Spleen (tissue), 11 donors: ENCODE results near the gene CRK. TPM values are rescaled to one million over a fixed set of nuclear protein-coding genes. Genes with fewer than 3 reads are reported as not detected.

ENCODE experiments used
- DNase-seq: peaks from one replicate; pipeline ENCODE4 v3.0.0-alpha.2; 2020
- H3K27ac ChIP-seq, 8 donors: fragments of 200-600 bp; sonication (generic) in 7 of 8; 1 replicate in 4 of 8; 2 replicates in 4 of 8; pipeline versions ENCODE4 v1.5.0 to v1.8.0; 2016 to 2021; ENCODE audit warnings: inconsistent platforms in 4 of 8, mild to moderate bottlenecking in 4 of 8, moderate library complexity in 1 of 8
- H3K27me3 ChIP-seq, 7 donors: fragments of 200-600 bp; sonication (generic) in 6 of 7; replicated peaks in 1 of 7; 1 replicate in 4 of 7; 2 replicates in 3 of 7; pipeline versions ENCODE4 v1.5.0 to v1.8.0; 2016 to 2021; ENCODE audit warnings: inconsistent platforms in 3 of 7, mild to moderate bottlenecking in 1 of 7
- H3K36me3 ChIP-seq, 6 donors: fragments of 200-600 bp; sonication (generic) in 5 of 6; 1 replicate in 4 of 6; 2 replicates in 2 of 6; pipeline versions ENCODE4 v1.5.0 to v1.8.0; 2016 to 2021; ENCODE audit warnings: inconsistent platforms in 2 of 6
- H3K4me1 ChIP-seq, 6 donors: fragments of 200-600 bp; sonication (generic) in 5 of 6; 1 replicate in 3 of 6; 2 replicates in 3 of 6; pipeline versions ENCODE4 v1.5.0 to v1.8.0; 2016 to 2021; ENCODE audit warnings: inconsistent platforms in 3 of 6
- H3K4me3 ChIP-seq, 8 donors: fragments of 200-600 bp; sonication (generic) in 7 of 8; 1 replicate in 4 of 8; 2 replicates in 4 of 8; pipeline versions ENCODE4 v1.5.0 to v1.8.0; 2016 to 2021; ENCODE audit warnings: inconsistent platforms in 4 of 8, mild to moderate bottlenecking in 4 of 8, moderate library complexity in 2 of 8
- H3K9me3 ChIP-seq, 8 donors: fragments of 200-600 bp; sonication (generic) in 7 of 8; 1 replicate in 4 of 8; 2 replicates in 4 of 8; pipeline versions ENCODE4 v1.5.0 to v1.8.0; 2016 to 2021; ENCODE audit warnings: inconsistent platforms in 4 of 8
- POLR2A ChIP-seq, 3 donors: fragments of 450-650 bp; IDR thresholded peaks; one replicate each; pipeline ENCODE4 v1.5.1; 2017; ENCODE audit warnings: antibody characterized with exemption in 3 of 3, mild to moderate bottlenecking in 1 of 3
- POLR2AphosphoS5 ChIP-seq, 3 donors: sonication (generic); formaldehyde crosslinking; IDR thresholded peaks; one replicate each; pipeline ENCODE4 v1.5.1; 2017; ENCODE audit warnings: antibody characterized with exemption in 3 of 3
- WGBS, 5 donors: extraction: QIAGEN DNeasy Blood & Tissue Kit in 3 of 5; methylation state at CpG; one replicate each; pipeline versions ENCODE4 v1.1.5 to v1.1.7; 2013 to 2018; 5-methylcytosine and 5-hydroxymethylcytosine counted together
- intact Hi-C: fragments of 100-400 bp; cut with DNase I; formaldehyde crosslinking; loops from one replicate; pipeline ENCODE4 v1.15.0; 2023; ENCODE audit warnings: low total_unique reads
- polyA plus RNA-seq, 3 donors: library from polyadenylated mRNA; stranded (reverse); fragments of 200-250 nt; gene quantifications; one replicate each; pipeline ENCODE4 v1.2.1, GENCODE V29; 2013
- total RNA-seq, 7 donors: library from RNA; depleted of rRNA in 3 of 7; stranded (reverse); fragments of >200 nt in 3 of 7; fragmentation: NEBNext Ultra II Directional in 4 of 7; extraction: Animal tissue kit (Norgen Biotek cat#: 25700) in 4 of 7; gene quantifications; one replicate each; pipeline versions ENCODE4 v1.1.0 to v1.2.1, GENCODE V29; 2016 to 2021
- TF ChIP-seq, protein P1 (sequence below), 11 experiments: fragments of 200-600 bp in 7 of 11; fragments of 450-650 bp in 4 of 11; sonication (generic) in 4 of 11; IDR thresholded peaks in 8 of 11; conservative IDR thresholded peaks in 3 of 11; 1 replicate in 7 of 11; 2 replicates in 4 of 11; pipeline versions ENCODE4 v1.4.0 to v1.8.0; 2016 to 2021; ENCODE audit warnings: antibody characterized with exemption in 11 of 11, inconsistent platforms in 4 of 11, mild to moderate bottlenecking in 1 of 11
- donor health status: healthy with polysubstance abuse.
- donor health status: DM: no; HTN: no; CAD: no; lungs with moderate emphysema.
- donor health status: DM: no; HTN: no; CAD: no.
- donor health status: Bipolar disorder and iron deficiency.
- donor health status: healthy.
- donor health status: DM: no; HTN: no; CAD: no.
- donor health status: DM: yes; HTN: yes; CAD: no.

The CRK gene
- total and polyA plus RNA-seq, 10 donors = 11.7 to 54.6 (median 43.4) TPM

- Histone ChIP-seq H3K4me1 (peaks cover 39 to 84% (median 67%) of the 10 kb centered on the region in 6 donors), H3K4me3 (peak overlapping the region; percentile 8 to 91 (median 64))
- WGBS, 5 donors = 4 to 8% (median 7%) methylated on average over 18 to 74 of the region's 74 CpGs
These were observed 31.0 kb upstream of the CRK start for GRCh38 chr17:1486802-1487695.

DNA sequence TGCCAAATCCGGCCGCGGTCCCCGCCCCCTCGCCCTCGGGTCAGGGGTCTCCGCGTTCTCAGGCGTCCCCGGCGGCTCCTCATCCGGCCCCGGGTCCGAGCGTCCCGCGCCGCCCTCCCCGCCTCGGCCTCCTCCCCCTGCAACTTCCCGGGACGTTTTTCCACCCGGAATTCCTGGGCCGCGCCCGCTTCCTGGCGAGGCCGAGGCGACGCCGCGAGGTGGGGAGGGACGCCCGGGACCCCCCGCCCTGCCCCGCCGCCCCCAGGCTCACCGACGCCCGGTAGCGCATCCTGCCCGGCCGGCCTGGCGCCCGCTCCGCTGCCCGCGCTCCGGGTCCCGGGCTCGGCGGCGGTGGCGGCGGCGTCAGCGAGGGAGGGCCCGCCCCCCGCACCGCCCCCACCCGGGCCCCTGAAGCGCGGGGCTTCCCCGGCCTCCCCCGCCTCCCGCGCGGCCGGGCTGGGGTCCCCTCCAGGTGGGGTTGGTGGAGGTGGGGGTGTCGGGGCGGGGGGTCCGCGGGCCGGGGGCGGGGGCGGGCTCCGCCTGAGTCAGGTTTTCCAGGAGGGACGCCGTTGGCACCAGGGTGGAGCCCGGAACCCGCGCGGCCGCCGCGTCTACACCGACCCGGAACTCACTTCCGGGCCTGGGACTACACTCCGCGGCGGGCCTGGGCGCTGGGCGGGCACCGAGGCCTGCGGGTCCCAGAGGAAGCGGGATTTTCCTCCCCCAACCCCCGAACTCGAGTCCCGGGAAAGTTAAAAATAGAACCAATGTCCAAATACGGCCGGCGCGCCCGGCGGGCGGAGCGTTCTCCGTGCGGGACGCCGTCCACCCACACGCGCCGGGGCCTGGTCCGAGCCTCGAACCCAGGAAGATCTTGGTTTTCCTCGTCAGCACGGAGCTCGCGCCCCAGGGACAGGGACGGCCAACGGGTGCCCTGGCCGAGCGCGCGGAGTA, 29.7 kb upstream of the CRK start:
- Histone ChIP-seq H3K36me3 (peaks cover 0 to 37% (median 18%) of the 10 kb centered on the region in 6 donors), H3K9me3 (no peaks in the 10 kb centered on the region), H3K27me3 (peaks cover 0 to 39% (median 0%) of the 10 kb centered on the region in 7 donors), H3K4me3 (peak overlapping the region; percentile 53 to 91 (median 64)), H3K27ac (peak overlapping the region; percentile 67 to 95 (median 92)), H3K4me1 (peaks cover 35 to 76% (median 60%) of the 10 kb centered on the region in 6 donors)
- peak in 2 of 3 donors; percentile 56 to 70 for TF ChIP-seq POLR2AphosphoS5 (IDR thresholded peaks at IDR 0.05)
- TF ChIP-seq, protein P1, sequence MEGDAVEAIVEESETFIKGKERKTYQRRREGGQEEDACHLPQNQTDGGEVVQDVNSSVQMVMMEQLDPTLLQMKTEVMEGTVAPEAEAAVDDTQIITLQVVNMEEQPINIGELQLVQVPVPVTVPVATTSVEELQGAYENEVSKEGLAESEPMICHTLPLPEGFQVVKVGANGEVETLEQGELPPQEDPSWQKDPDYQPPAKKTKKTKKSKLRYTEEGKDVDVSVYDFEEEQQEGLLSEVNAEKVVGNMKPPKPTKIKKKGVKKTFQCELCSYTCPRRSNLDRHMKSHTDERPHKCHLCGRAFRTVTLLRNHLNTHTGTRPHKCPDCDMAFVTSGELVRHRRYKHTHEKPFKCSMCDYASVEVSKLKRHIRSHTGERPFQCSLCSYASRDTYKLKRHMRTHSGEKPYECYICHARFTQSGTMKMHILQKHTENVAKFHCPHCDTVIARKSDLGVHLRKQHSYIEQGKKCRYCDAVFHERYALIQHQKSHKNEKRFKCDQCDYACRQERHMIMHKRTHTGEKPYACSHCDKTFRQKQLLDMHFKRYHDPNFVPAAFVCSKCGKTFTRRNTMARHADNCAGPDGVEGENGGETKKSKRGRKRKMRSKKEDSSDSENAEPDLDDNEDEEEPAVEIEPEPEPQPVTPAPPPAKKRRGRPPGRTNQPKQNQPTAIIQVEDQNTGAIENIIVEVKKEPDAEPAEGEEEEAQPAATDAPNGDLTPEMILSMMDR (IDR thresholded peaks at IDR 0.05 in 8 of 11, conservative IDR thresholded peaks at IDR 0.05 in 3 of 11) = no peak
- peak; percentile 91 for DNase-seq
- 1 to 3% (median 1%) methylated on average over 45 to 125 of the region's 127 CpGs for WGBS, 5 donors
- intact Hi-C loops = no loop called here

More at GRCh38 chr17:1486802-1487695, 31.0 kb upstream of the CRK start:
- intact Hi-C loops = no loop called here
- peaks cover 0 to 43% (median 0%) of the 10 kb centered on the region in 7 donors for H3K27me3 ChIP-seq
- peaks cover 0 to 24% (median 6%) of the 10 kb centered on the region in 6 donors for H3K36me3 ChIP-seq
- no peaks in the 10 kb centered on the region for H3K9me3 ChIP-seq
- H3K27ac ChIP-seq = peak overlapping the region; percentile 67 to 95 (median 92)
- DNase-seq = peak; percentile 91
- TF ChIP-seq, protein P1 (IDR thresholded peaks at IDR 0.05 in 8 of 11, conservative IDR thresholded peaks at IDR 0.05 in 3 of 11) = no peak
- TF ChIP-seq POLR2AphosphoS5 (IDR thresholded peaks at IDR 0.05) = peak; percentile 63 to 77 (median 75)

GRCh38 chr17:1484676-1485422, 28.8 kb upstream of the CRK start:
- Histone ChIP-seq H3K27me3 (peaks cover 0 to 39% (median 0%) of the 10 kb centered on the region in 7 donors), H3K4me1 (peaks cover 29 to 67% (median 51%) of the 10 kb centered on the region in 6 donors), H3K9me3 (no peaks in the 10 kb centered on the region), H3K36me3 (peaks cover 0 to 46% (median 24%) of the 10 kb centered on the region in 6 donors), H3K4me3 (peak overlapping the region; percentile 53 to 91 (median 64)), H3K27ac (peak overlapping the region; percentile 57 to 95 (median 92))
- peak; percentile 92 for DNase-seq
- 0 to 6% (median 1%) methylated on average over 13 to 19 of the region's 19 CpGs for WGBS, 5 donors
- intact Hi-C loops = no loop called here
- peak; percentile 22 to 72 (median 68) for TF ChIP-seq POLR2AphosphoS5 (IDR thresholded peaks at IDR 0.05)
- TF ChIP-seq, protein P1 (IDR thresholded peaks at IDR 0.05 in 8 of 11, conservative IDR thresholded peaks at IDR 0.05 in 3 of 11) = peak in 3 of 11 experiments; percentile 9 to 20 (median 19)
- TF ChIP-seq POLR2A (IDR thresholded peaks at IDR 0.05) = no peak
